ENCODE results near the gene KCTD4.

GRCh38 chr13:45206340-45206739, 5.5 kb upstream of the KCTD4 start:
- no peak for TF ChIP-seq EP300 (IDR thresholded peaks at IDR 0.05)
- TF ChIP-seq, protein P1, sequence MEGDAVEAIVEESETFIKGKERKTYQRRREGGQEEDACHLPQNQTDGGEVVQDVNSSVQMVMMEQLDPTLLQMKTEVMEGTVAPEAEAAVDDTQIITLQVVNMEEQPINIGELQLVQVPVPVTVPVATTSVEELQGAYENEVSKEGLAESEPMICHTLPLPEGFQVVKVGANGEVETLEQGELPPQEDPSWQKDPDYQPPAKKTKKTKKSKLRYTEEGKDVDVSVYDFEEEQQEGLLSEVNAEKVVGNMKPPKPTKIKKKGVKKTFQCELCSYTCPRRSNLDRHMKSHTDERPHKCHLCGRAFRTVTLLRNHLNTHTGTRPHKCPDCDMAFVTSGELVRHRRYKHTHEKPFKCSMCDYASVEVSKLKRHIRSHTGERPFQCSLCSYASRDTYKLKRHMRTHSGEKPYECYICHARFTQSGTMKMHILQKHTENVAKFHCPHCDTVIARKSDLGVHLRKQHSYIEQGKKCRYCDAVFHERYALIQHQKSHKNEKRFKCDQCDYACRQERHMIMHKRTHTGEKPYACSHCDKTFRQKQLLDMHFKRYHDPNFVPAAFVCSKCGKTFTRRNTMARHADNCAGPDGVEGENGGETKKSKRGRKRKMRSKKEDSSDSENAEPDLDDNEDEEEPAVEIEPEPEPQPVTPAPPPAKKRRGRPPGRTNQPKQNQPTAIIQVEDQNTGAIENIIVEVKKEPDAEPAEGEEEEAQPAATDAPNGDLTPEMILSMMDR (IDR thresholded peaks at IDR 0.05): no peak
